HL-60 (cell line): ENCODE results near the gene ITGAD.
A peak's percentile ranks its signal among the peaks of the same experiment; 100 is the strongest.

Experiments used
- DNase-seq, 2 experiments: peaks; one replicate each; pipeline ENCODE4 v3.0.0-alpha.2; 2010 to 2020; ENCODE audit warnings: low read depth in 1 of 2, low spot score in 1 of 2
- H3K27ac ChIP-seq: fragments of 250-450 bp; sonication (Bioruptor Pico); replicated peaks from 2 replicates; pipeline ENCODE4 v1.5.1; 2020; ENCODE audit warnings: mild to moderate bottlenecking, moderate library complexity
- H3K27me3 ChIP-seq: fragments of 250-450 bp; sonication (Bioruptor Pico); 2 replicates; pipeline ENCODE4 v1.5.1; 2021; ENCODE audit warnings: mild to moderate bottlenecking, moderate library complexity; ENCODE audit not compliant: insufficient read depth, poor library complexity, severe bottlenecking
- H3K4me3 ChIP-seq: replicated peaks from 2 replicates; pipeline ENCODE4 v1.5.1; 2011; ENCODE audit warnings: mild to moderate bottlenecking, control low read depth, low read length; ENCODE audit not compliant: insufficient read depth
- GABPA ChIP-seq: IDR thresholded peaks from 2 replicates; pipeline ENCODE4 v1.6.1; 2012; ENCODE audit warnings: low read depth
- POLR2AphosphoS5 ChIP-seq: IDR thresholded peaks from 2 replicates; pipeline ENCODE4 v1.6.1; 2012; ENCODE audit warnings: low read depth
- SPI1 ChIP-seq: IDR thresholded peaks from 2 replicates; pipeline ENCODE4 v1.6.1; 2012; ENCODE audit warnings: low read depth, mild to moderate bottlenecking, borderline replicate concordance
- TF ChIP-seq, protein P1 (sequence below): IDR thresholded peaks from one replicate; pipeline ENCODE4 v1.5.1; 2011; ENCODE audit warnings: low read length, control low read depth, inconsistent platforms; ENCODE audit not compliant: insufficient read depth
- TF ChIP-seq, protein P2 (sequence below): IDR thresholded peaks from 2 replicates; pipeline ENCODE4 v1.6.1; 2012; ENCODE audit warnings: low read depth; ENCODE audit not compliant: insufficient replicate concordance

Gene ITGAD

DNA sequence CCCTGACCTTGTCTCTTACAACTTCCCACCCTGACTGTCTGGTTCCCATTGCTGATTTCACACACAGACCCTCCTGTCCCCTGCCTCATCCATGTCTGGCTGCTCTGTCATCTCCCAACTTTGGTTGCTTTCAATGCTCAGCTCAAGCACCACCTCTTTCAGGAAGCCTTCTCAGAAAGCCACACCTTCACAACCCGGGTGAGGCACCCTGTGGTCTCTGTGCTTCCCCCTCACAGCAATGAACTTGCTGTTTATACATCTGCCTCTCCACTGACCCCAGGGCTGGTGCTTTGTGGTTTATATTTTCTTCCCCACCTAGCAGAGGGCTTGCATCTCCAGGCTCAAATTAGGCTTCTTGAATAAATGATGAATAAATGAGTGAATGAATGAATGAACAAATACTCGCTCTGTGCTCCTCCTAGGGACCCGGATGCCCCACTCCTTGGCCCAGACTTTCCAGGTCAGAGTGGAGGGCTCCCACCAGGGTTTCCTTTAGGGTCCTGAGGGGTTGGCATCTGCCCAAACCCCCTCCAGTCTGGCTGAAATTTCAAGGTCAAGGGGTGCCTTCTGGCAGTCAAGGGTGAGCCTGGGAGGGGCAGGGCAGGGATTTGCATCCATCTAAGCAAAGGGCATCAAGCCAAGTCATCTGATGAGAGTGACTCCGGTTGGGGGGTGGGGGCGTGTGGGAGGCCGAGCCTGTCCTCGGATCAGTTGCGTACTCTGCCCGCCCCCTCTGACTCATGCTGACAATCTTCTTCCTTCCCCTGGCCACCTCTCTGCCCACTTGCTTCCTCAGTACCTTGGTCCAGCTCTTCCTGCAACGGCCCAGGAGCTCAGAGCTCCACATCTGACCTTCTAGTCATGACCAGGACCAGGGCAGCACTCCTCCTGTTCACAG is 38.5 kb upstream of the ITGAD start, which contains the start of gene ITGAX:
Gene ITGAX (plus strand): TSS at position 783 of the 898 bp plus-strand sequence. CDS start 79 bp downstream, at position 862.
- Histone ChIP-seq H3K4me3 (peak within 1 kb of the TSS; percentile 35), H3K27me3 (no peaks in the 10 kb centered on the region), H3K27ac (peak within 1 kb of the TSS; percentile 37)
- peak; percentile 36; the same call in 1 of the 2 replicates for TF ChIP-seq POLR2AphosphoS5
- TF ChIP-seq, protein P1, sequence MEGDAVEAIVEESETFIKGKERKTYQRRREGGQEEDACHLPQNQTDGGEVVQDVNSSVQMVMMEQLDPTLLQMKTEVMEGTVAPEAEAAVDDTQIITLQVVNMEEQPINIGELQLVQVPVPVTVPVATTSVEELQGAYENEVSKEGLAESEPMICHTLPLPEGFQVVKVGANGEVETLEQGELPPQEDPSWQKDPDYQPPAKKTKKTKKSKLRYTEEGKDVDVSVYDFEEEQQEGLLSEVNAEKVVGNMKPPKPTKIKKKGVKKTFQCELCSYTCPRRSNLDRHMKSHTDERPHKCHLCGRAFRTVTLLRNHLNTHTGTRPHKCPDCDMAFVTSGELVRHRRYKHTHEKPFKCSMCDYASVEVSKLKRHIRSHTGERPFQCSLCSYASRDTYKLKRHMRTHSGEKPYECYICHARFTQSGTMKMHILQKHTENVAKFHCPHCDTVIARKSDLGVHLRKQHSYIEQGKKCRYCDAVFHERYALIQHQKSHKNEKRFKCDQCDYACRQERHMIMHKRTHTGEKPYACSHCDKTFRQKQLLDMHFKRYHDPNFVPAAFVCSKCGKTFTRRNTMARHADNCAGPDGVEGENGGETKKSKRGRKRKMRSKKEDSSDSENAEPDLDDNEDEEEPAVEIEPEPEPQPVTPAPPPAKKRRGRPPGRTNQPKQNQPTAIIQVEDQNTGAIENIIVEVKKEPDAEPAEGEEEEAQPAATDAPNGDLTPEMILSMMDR: no peak
- peak; percentile 82 to 89 for DNase-seq

DNA sequence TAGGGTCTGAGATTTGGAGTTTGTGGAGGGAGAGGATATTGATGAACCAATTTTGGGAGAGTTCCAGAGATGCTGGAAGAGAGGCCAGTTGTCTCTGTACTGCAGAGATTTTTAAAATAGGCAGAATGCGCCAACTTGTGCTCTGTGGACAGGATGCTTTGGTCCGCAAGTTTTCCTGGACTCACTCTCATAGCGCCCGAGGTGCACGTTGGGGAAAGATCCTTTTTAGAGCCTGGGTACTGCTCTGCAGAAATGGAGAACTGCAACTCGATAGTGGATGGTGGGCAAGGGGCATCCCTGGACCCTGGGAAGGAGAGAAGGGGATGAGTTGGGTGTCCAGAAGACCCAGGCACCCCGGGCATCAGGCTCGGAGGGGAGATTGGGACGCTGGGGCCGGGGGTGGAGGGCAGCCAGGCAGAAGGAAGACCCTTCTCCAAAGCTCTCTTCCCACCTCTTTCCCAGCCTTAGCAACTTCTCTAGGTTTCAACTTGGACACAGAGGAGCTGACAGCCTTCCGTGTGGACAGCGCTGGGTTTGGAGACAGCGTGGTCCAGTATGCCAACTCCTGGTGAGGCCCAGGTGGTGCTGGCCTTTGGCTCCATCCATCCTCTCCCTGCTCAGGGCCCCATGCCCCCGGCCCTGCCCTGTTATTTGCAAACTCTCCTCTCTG is 37.6 kb upstream of the ITGAD start:
- DNase-seq: no peak
- H3K27ac ChIP-seq: no peak overlapping the region
- TF ChIP-seq, protein P1: no peak
- TF ChIP-seq SPI1 (no peak), GABPA (no peak), POLR2AphosphoS5 (no peak)
- TF ChIP-seq, protein P2, sequence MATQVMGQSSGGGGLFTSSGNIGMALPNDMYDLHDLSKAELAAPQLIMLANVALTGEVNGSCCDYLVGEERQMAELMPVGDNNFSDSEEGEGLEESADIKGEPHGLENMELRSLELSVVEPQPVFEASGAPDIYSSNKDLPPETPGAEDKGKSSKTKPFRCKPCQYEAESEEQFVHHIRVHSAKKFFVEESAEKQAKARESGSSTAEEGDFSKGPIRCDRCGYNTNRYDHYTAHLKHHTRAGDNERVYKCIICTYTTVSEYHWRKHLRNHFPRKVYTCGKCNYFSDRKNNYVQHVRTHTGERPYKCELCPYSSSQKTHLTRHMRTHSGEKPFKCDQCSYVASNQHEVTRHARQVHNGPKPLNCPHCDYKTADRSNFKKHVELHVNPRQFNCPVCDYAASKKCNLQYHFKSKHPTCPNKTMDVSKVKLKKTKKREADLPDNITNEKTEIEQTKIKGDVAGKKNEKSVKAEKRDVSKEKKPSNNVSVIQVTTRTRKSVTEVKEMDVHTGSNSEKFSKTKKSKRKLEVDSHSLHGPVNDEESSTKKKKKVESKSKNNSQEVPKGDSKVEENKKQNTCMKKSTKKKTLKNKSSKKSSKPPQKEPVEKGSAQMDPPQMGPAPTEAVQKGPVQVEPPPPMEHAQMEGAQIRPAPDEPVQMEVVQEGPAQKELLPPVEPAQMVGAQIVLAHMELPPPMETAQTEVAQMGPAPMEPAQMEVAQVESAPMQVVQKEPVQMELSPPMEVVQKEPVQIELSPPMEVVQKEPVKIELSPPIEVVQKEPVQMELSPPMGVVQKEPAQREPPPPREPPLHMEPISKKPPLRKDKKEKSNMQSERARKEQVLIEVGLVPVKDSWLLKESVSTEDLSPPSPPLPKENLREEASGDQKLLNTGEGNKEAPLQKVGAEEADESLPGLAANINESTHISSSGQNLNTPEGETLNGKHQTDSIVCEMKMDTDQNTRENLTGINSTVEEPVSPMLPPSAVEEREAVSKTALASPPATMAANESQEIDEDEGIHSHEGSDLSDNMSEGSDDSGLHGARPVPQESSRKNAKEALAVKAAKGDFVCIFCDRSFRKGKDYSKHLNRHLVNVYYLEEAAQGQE: no peak
- no peaks in the 10 kb centered on the region for H3K27me3 ChIP-seq
- H3K4me3 ChIP-seq: peak overlapping the region; percentile 35

DNA sequence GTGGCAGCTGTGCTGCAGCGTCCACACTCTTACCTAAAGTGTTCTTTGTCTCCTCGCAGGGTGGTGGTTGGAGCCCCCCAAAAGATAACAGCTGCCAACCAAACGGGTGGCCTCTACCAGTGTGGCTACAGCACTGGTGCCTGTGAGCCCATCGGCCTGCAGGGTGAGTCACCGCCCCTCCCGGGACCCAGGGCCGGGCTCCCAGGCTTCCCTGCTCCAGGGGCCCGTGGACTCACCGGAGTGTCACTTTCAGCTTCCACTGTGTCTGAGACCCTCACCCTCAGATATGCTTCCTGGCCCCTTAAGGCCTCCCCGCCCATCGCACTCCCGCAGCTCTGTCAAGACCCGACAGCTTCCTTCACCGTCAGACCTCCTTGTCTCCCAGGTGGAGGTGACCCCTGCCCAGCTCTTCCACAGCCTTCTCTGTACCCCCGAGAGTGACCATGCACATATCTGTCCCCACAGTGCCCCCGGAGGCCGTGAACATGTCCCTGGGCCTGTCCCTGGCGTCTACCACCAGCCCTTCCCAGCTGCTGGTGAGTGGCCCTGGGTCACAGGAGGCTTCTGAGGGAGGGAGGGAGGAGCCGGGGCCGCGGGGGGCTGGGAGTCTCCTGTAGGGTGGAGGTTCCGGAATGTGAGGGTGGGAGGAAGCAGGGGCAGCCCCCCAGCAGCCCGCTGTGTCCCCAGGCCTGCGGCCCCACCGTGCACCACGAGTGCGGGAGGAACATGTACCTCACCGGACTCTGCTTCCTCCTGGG is 36.4 kb upstream of the ITGAD start:
- Histone ChIP-seq H3K27ac (no peak overlapping the region), H3K27me3 (no peaks in the 10 kb centered on the region), H3K4me3 (no peak overlapping the region)
- TF ChIP-seq, protein P1: no peak
- TF ChIP-seq SPI1 (no peak), GABPA (no peak), POLR2AphosphoS5 (no peak)
- TF ChIP-seq, protein P2: no peak
- no peak for DNase-seq
